IMR-90 (cell line): Measurements from ENCODE around the gene PKHD1. TPM values are rescaled to one million over a fixed set of nuclear protein-coding genes. Genes with fewer than 3 reads are reported as not detected.

Experiments used
- ATAC-seq: fragments of 200-7000 bp; cut with Tn5 transposase; 2 replicates; pipeline ENCODE4 v1.9.1; 2020; ENCODE audit warnings: low read depth, mild to moderate bottlenecking, moderate library complexity
- BruUV-seq: library from RNA; stranded (reverse); fragments of 400-500 nt; replicated peaks from 2 replicates; lab custom pipeline; 2021; lab: Mats Ljungman, UMichigan
- CTCF ChIA-PET: fragments of 300-600 bp; formaldehyde crosslinking; extraction: SDS; loops from one replicate; lab custom pipeline; 2021; ENCODE audit warnings: antibody characterized with exemption; lab: Yijun Ruan, JAX
- POLR2A ChIA-PET: fragments of 300-600 bp; sonication (Branson Sonifier 250); formaldehyde crosslinking; loops from one replicate; lab custom pipeline; 2022; ENCODE audit warnings: antibody characterized with exemption; ENCODE audit not compliant: unreplicated experiment; lab: Charles Lee
- DNase-seq: peaks from one replicate; pipeline ENCODE4 v3.0.0; 2013
- H2AFZ ChIP-seq: replicated peaks from 2 replicates; pipeline ENCODE3; 2013; ENCODE audit warnings: low read length, mild to moderate bottlenecking; ENCODE audit not compliant: poor library complexity
- H2AK5ac ChIP-seq: 2 replicates; pipeline ENCODE4 v1.6.1; 2013; ENCODE audit warnings: low read depth, low read length, inconsistent platforms
- H2AK9ac ChIP-seq: replicated peaks from 2 replicates; pipeline ENCODE3; 2013; ENCODE audit warnings: mild to moderate bottlenecking, low read depth, low read length, moderate library complexity; ENCODE audit not compliant: poor library complexity
- H2BK120ac ChIP-seq: 2 replicates; pipeline ENCODE4 v1.6.1; 2013; ENCODE audit warnings: low read depth, low read length, inconsistent platforms
- H2BK15ac ChIP-seq: 3 replicates; pipeline ENCODE4 v1.6.1; 2013; ENCODE audit warnings: low read depth, low read length, inconsistent platforms
- H2BK20ac ChIP-seq: 2 replicates; pipeline ENCODE4 v1.6.1; 2013; ENCODE audit warnings: low read depth, mild to moderate bottlenecking, inconsistent platforms, low read length, moderate library complexity
- H2BK5ac ChIP-seq: 2 replicates; pipeline ENCODE4 v1.6.1; 2013; ENCODE audit warnings: mild to moderate bottlenecking, low read depth, low read length, inconsistent platforms; ENCODE audit not compliant: poor library complexity, severe bottlenecking
- H3K14ac ChIP-seq: replicated peaks from 2 replicates; pipeline ENCODE4 v1.6.1; 2013; ENCODE audit warnings: low read depth, low read length, inconsistent platforms
- H3K18ac ChIP-seq: 2 replicates; pipeline ENCODE4 v1.6.1; 2013; ENCODE audit warnings: low read depth, low read length, control low read depth
- H3K23ac ChIP-seq: 2 replicates; pipeline ENCODE4 v1.6.1; 2013; ENCODE audit warnings: low read depth, low read length, inconsistent platforms
- H3K27ac ChIP-seq: 2 replicates; pipeline ENCODE4 v1.5.1; 2013; ENCODE audit warnings: mild to moderate bottlenecking, control low read depth, low read length; ENCODE audit not compliant: insufficient read depth
- H3K27me3 ChIP-seq: 2 replicates; pipeline ENCODE4 v1.6.1; 2013; ENCODE audit warnings: low read length; ENCODE audit not compliant: control insufficient read depth, insufficient read depth
- H3K36me3 ChIP-seq: 2 replicates; pipeline ENCODE4 v1.6.1; 2013; ENCODE audit warnings: low read length, mixed read lengths; ENCODE audit not compliant: control insufficient read depth, insufficient read depth
- H3K4ac ChIP-seq: 2 replicates; pipeline ENCODE4 v1.6.1; 2013; ENCODE audit warnings: low read depth, low read length, inconsistent platforms
- H3K4me1 ChIP-seq: 2 replicates; pipeline ENCODE4 v1.6.1; 2013; ENCODE audit warnings: low read length, mixed read lengths; ENCODE audit not compliant: control insufficient read depth, insufficient read depth
- H3K4me2 ChIP-seq: 2 replicates; pipeline ENCODE4 v1.6.1; 2013; ENCODE audit warnings: low read depth, mild to moderate bottlenecking, control low read depth, low read length, moderate library complexity
- H3K4me3 ChIP-seq: 2 replicates; pipeline ENCODE4 v1.5.1; 2013; ENCODE audit warnings: low read depth, mild to moderate bottlenecking, control low read depth, low read length, moderate library complexity; ENCODE audit not compliant: insufficient read depth
- H3K56ac ChIP-seq: 2 replicates; pipeline ENCODE4 v1.6.1; 2013; ENCODE audit warnings: low read length, inconsistent platforms; ENCODE audit not compliant: insufficient read depth; ENCODE audit errors: extremely low read depth
- H3K79me1 ChIP-seq, 2 experiments: 2 replicates each; pipeline ENCODE4 v1.6.1; 2013; ENCODE audit warnings: low read length in 2 of 2, inconsistent platforms in 1 of 2, low read depth in 1 of 2
- H3K9ac ChIP-seq: 2 replicates; pipeline ENCODE4 v1.6.1; 2013; ENCODE audit warnings: low read depth, low read length, control low read depth
- H3K9me1 ChIP-seq: 2 replicates; pipeline ENCODE4 v1.6.1; 2013; ENCODE audit warnings: low read length, inconsistent platforms; ENCODE audit not compliant: insufficient read depth
- H3K9me3 ChIP-seq: 2 replicates; pipeline ENCODE4 v1.6.1; 2013; ENCODE audit warnings: low read length; ENCODE audit not compliant: control insufficient read depth, insufficient read depth
- H4K20me1 ChIP-seq: 2 replicates; pipeline ENCODE4 v1.6.1; 2013; ENCODE audit warnings: low read length, inconsistent platforms; ENCODE audit not compliant: insufficient read depth
- H4K5ac ChIP-seq: 2 replicates; pipeline ENCODE4 v1.6.1; 2013; ENCODE audit warnings: mild to moderate bottlenecking, low read depth, low read length, control low read depth
- H4K8ac ChIP-seq, 2 experiments: 2 replicates each; pipeline ENCODE4 v1.6.1; 2013; ENCODE audit warnings: low read depth in 2 of 2, low read length in 2 of 2, control low read depth in 1 of 2, inconsistent platforms in 1 of 2
- H4K91ac ChIP-seq: 2 replicates; pipeline ENCODE4 v1.6.1; 2013; ENCODE audit warnings: low read depth, low read length, inconsistent platforms; ENCODE audit not compliant: insufficient read depth
- CTCF ChIP-seq: conservative IDR thresholded peaks from 2 replicates; pipeline ENCODE4 v1.5.1; 2012; ENCODE audit warnings: mild to moderate bottlenecking, low read depth, low read length, improper control_type of control experiment
- MAFK ChIP-seq: IDR thresholded peaks from 2 replicates; pipeline ENCODE4 v1.6.1; 2012; ENCODE audit warnings: low read depth, low read length, improper control_type of control experiment
- NFE2L2 ChIP-seq: fragments of 150-350 bp; IDR thresholded peaks from 2 replicates; pipeline ENCODE4 v1.6.1; 2016; ENCODE audit warnings: low read depth, mild to moderate bottlenecking, low read length
- RAD21 ChIP-seq: IDR thresholded peaks from 2 replicates; pipeline ENCODE4 v1.6.1; 2012; ENCODE audit warnings: low read length, improper control_type of control experiment
- RFX5 ChIP-seq: IDR thresholded peaks from 2 replicates; pipeline ENCODE4 v1.8.0; 2012; ENCODE audit warnings: low read depth, mild to moderate bottlenecking, low read length, moderate library complexity
- SMC3 ChIP-seq: fragments of 150-350 bp; IDR thresholded peaks from 2 replicates; pipeline ENCODE4 v1.6.1; 2016; ENCODE audit warnings: low read depth, mild to moderate bottlenecking, antibody characterized with exemption, low read length, moderate library complexity
- USF2 ChIP-seq: fragments of 150-350 bp; IDR thresholded peaks from 2 replicates; pipeline ENCODE4 v1.6.1; 2017; ENCODE audit warnings: mild to moderate bottlenecking, antibody characterized with exemption, low read length, low read depth
- WGBS, 2 experiments: methylation state at CpG; one replicate each; pipeline versions ENCODE4 v1.1.5 to v1.1.7; 2013; ENCODE audit warnings: missing lambda C conversion rate in 2 of 2; ENCODE audit not compliant: insufficient read length in 1 of 2; ENCODE audit errors: extremely low coverage in 2 of 2; 5-methylcytosine and 5-hydroxymethylcytosine counted together
- dilution Hi-C: fragments of 300-500 bp; cut with HindIII; formaldehyde crosslinking; loops from one replicate; pipeline ENCODE4 v1.14.3; 2018; ENCODE audit warnings: low sequenced_read_pairs; ENCODE audit not compliant: unreplicated experiment
- in situ Hi-C: fragments of 300-500 bp; cut with MboI; formaldehyde crosslinking; loops from 3 replicates; pipeline ENCODE4 v1.14.3; 2019; ENCODE audit warnings: low sequenced_read_pairs, inconsistent platforms, mixed read lengths
- intact Hi-C: fragments of 100-400 bp; cut with micrococcal nuclease; formaldehyde crosslinking; loops from 2 replicates; pipeline ENCODE4 v1.10.0; 2022
- polyA plus RNA-seq, 3 experiments: library from polyadenylated mRNA; depleted of rRNA; stranded (reverse); fragments of >200 nt; gene quantifications; 2 replicates each; pipeline ENCODE4 v1.2.3, GENCODE V29; 2012; ENCODE audit warnings: low replicate concordance in 1 of 3
- total RNA-seq: library from RNA; depleted of rRNA; stranded (reverse); fragments of >200 nt; gene quantifications from 2 replicates; pipeline ENCODE4 v1.2.3, GENCODE V29; 2012

The PKHD1 gene
- total and polyA plus RNA-seq, 2 of the 4 experiments (the other 2 are of a cell fraction): not detected

DNA sequence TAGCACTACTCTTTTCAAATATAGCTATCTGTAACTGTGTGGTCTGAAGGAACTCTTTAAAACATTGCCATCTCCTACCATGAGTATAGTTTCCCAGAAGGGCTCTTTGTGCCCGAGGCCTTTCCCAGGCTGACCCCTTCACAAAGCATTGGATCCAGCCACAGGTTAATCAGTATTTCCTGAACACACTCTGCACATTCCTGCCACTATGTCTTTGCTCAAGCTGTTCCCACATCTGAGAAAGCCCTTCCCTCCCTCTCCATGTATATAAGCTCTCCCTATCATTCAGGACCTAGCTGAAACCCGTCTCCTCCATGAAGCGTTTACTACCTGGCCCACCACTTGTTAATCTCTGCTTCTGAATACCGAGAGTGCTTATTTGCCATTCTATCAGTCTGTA lies 47.8 kb upstream of the PKHD1 start:
- no peak overlapping the region for H3K27ac ChIP-seq
- intact Hi-C loops: no loop called here

More for the DNA sequence above, 47.8 kb upstream of the PKHD1 start:
- in situ Hi-C loops (no loop called here), dilution Hi-C loops (no loop called here)
- Histone ChIP-seq H3K4me3 (no peak overlapping the region), H3K9me1 (no peaks in the 10 kb centered on the region), H4K91ac (no peak overlapping the region), H2BK20ac (no peak overlapping the region), H3K56ac (no peak overlapping the region), H2BK120ac (no peak overlapping the region), H4K5ac (no peak overlapping the region), H2AFZ (no peak overlapping the region), H3K18ac (no peak overlapping the region), H3K23ac (no peak overlapping the region), H3K4me1 (no peaks in the 10 kb centered on the region), H3K9ac (no peak overlapping the region), H3K4me2 (no peak overlapping the region), H2AK5ac (no peak overlapping the region), H2BK5ac (no peak overlapping the region), H3K4ac (no peak overlapping the region), H3K14ac (no peak overlapping the region), H3K27me3 (peaks cover 5% of the 10 kb centered on the region), H4K8ac (no peak overlapping the region), H2BK15ac (no peak overlapping the region), H2AK9ac (no peak overlapping the region), H3K36me3 (no peaks in the 10 kb centered on the region), H3K9me3 (no peaks in the 10 kb centered on the region), H3K79me1 (no peaks in the 10 kb centered on the region), H4K20me1 (no peaks in the 10 kb centered on the region)
- no peak for DNase-seq
- ATAC-seq: no peak
- no TSS peak for BruUV-seq
- WGBS, 2 experiments: 17% methylated on average over 1 of the region's 4 CpGs; no CpG with 5 or more reads in 1 of the 2 experiments
- TF ChIP-seq USF2 (no peak), RFX5 (no peak), MAFK (no peak), SMC3 (no peak), RAD21 (no peak), CTCF (no peak), NFE2L2 (no peak)
- ChIA-PET POLR2A (no interaction called here), CTCF (no interaction called here)
